Ascending aorta (tissue), 2 donors: ENCODE results near the gene KCNMA1. TPM values are rescaled to one million over a fixed set of nuclear protein-coding genes. Genes with fewer than 3 reads are reported as not detected.
"Not testable (repeated sequence)": the region's sequence is repeated elsewhere in the genome, so short reads cannot be mapped to it uniquely, and the experiment has no call there.

Source experiments
- DNase-seq, 2 donors: peaks; one replicate each; pipeline ENCODE4 v3.0.0-alpha.2; 2019; ENCODE audit warnings: low spot score in 2 of 2
- H3K27ac ChIP-seq, 2 donors: fragments of 200-600 bp; sonication (generic); one replicate each; pipeline ENCODE4 v1.5.1; 2016 to 2017; ENCODE audit warnings: mild to moderate bottlenecking in 1 of 2
- H3K27me3 ChIP-seq: fragments of 200-600 bp; sonication (generic); one replicate; pipeline ENCODE4 v1.5.1; 2017
- H3K36me3 ChIP-seq, 2 donors: fragments of 200-600 bp; sonication (generic); one replicate each; pipeline ENCODE4 v1.5.1; 2016
- H3K4me1 ChIP-seq, 2 donors: fragments of 200-600 bp; sonication (generic); one replicate each; pipeline ENCODE4 v1.5.1; 2016 to 2017; ENCODE audit warnings: mild to moderate bottlenecking in 1 of 2
- H3K4me3 ChIP-seq, 2 donors: fragments of 200-600 bp; sonication (generic); one replicate each; pipeline ENCODE4 v1.5.1; 2016 to 2017; ENCODE audit warnings: mild to moderate bottlenecking in 1 of 2
- H3K9me3 ChIP-seq, 2 donors: fragments of 200-600 bp; sonication (generic); one replicate each; pipeline ENCODE4 v1.5.1; 2016
- CTCF ChIP-seq, 3 experiments: fragments of 200-600 bp in 2 of 3; fragments of 450-650 bp in 1 of 3; sonication (generic) in 2 of 3; IDR thresholded peaks; one replicate each; pipeline ENCODE4 v1.5.1; 2016 to 2019; ENCODE audit warnings: antibody characterized with exemption in 3 of 3, mild to moderate bottlenecking in 1 of 3, moderate library complexity in 1 of 3
- intact Hi-C: fragments of 100-400 bp; cut with DNase I; formaldehyde crosslinking; loops from one replicate; pipeline ENCODE4 v1.15.1; 2023
- total RNA-seq: library from RNA; depleted of rRNA; stranded (reverse); fragments of >200 nt; gene quantifications from one replicate; pipeline ENCODE4 v1.1.0, GENCODE V29; 2016

The KCNMA1 gene
- total RNA-seq, 1 donor from 2014 or later, result 28.6 TPM

GRCh38 chr10:77347052-77347451 is 290.6 kb downstream of the KCNMA1 start:
- DNase-seq, result no peak
- Histone ChIP-seq H3K27ac (no peak overlapping the region), H3K9me3 (no peaks in the 10 kb centered on the region), H3K27me3 (no peaks in the 10 kb centered on the region), H3K4me1 (peaks cover 8 to 9% of the 10 kb centered on the region in 2 donors), H3K4me3 (no peak overlapping the region), H3K36me3 (no peaks in the 10 kb centered on the region)
- TF ChIP-seq CTCF (IDR thresholded peaks at IDR 0.05), result no peak
- intact Hi-C loops, result loop anchor here (5.0 kb wide), 1 partner anchor 60 kb away; no protein-coding TSS in a partner anchor

GRCh38 chr10:77341055-77341454 is 296.6 kb downstream of the KCNMA1 start:
- H3K4me3 ChIP-seq, result no peak overlapping the region
- no peak for TF ChIP-seq CTCF (IDR thresholded peaks at IDR 0.05)
- H3K27ac ChIP-seq, result no peak overlapping the region
- no peaks in the 10 kb centered on the region for H3K36me3 ChIP-seq
- intact Hi-C loops, result no loop called here
- H3K27me3 ChIP-seq, result no peaks in the 10 kb centered on the region
- peaks cover 0 to 2% of the 10 kb centered on the region in 2 donors for H3K4me1 ChIP-seq
- no peaks in the 10 kb centered on the region for H3K9me3 ChIP-seq
- DNase-seq, result no peak

- H3K36me3 ChIP-seq, intact Hi-C loops, H3K4me3 ChIP-seq, H3K27ac ChIP-seq, H3K4me1 ChIP-seq, H3K27me3 ChIP-seq, DNase-seq, H3K9me3 ChIP-seq: not testable (repeated sequence)
Measured at GRCh38 chr10:77339872-77340271, 297.7 kb downstream of the KCNMA1 start.

- Histone ChIP-seq H3K27ac (no peak overlapping the region), H3K4me3 (no peak overlapping the region), H3K36me3 (no peaks in the 10 kb centered on the region), H3K9me3 (no peaks in the 10 kb centered on the region), H3K27me3 (no peaks in the 10 kb centered on the region), H3K4me1 (peaks cover 0 to 2% of the 10 kb centered on the region in 2 donors)
- intact Hi-C loops, result no loop called here
- DNase-seq, result no peak
- TF ChIP-seq CTCF (IDR thresholded peaks at IDR 0.05), result no peak
Measured at GRCh38 chr10:77339166-77339565, 298.4 kb downstream of the KCNMA1 start.

GRCh38 chr10:77338143-77338542 is 299.5 kb downstream of the KCNMA1 start:
- no peak overlapping the region for H3K27ac ChIP-seq
- H3K9me3 ChIP-seq, result no peaks in the 10 kb centered on the region
- no peak for TF ChIP-seq CTCF (IDR thresholded peaks at IDR 0.05)
- no peak overlapping the region for H3K4me3 ChIP-seq
- intact Hi-C loops, result no loop called here
- peaks cover 0 to 2% of the 10 kb centered on the region in 2 donors for H3K4me1 ChIP-seq
- no peak for DNase-seq
- no peaks in the 10 kb centered on the region for H3K36me3 ChIP-seq
- H3K27me3 ChIP-seq, result no peaks in the 10 kb centered on the region

- no peak overlapping the region for H3K4me3 ChIP-seq
- no peak for TF ChIP-seq CTCF (IDR thresholded peaks at IDR 0.05)
- H3K36me3 ChIP-seq, result no peaks in the 10 kb centered on the region
- H3K27ac ChIP-seq, result no peak overlapping the region
- H3K4me1 ChIP-seq, result no peaks in the 10 kb centered on the region
- intact Hi-C loops, result no loop called here
- no peaks in the 10 kb centered on the region for H3K9me3 ChIP-seq
- no peak for DNase-seq
- no peaks in the 10 kb centered on the region for H3K27me3 ChIP-seq
Measured at GRCh38 chr10:77334501-77334900, 303.1 kb downstream of the KCNMA1 start.
